Measurements from ENCODE around the gene OR10AG1.

The OR10AG1 gene, protein sequence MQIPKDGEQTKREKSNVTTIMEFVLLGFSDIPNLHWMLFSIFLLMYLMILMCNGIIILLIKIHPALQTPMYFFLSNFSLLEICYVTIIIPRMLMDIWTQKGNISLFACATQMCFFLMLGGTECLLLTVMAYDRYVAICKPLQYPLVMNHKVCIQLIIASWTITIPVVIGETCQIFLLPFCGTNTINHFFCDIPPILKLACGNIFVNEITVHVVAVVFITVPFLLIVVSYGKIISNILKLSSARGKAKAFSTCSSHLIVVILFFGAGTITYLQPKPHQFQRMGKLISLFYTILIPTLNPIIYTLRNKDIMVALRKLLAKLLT

DNA sequence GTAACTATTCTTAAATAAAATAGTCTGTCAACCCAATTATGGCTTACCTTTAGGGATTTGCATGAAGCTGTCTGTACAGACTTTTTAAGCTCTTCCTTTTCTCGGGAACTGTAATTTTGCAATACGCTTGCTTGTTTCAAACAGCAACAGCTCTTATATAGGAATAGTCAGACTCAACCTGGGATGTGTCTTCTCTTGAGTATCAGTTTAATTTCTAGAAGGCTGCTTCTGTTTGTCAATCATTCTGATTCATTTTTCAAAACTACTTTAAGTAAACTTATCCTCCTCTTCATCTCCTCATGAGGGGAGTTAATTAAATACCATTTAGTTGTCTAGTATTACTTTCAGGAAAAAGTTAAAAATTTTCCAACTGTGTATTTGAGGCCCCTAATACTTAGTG, at the start of gene OR10AG1:
OR10AG1 (minus strand) TSS at position 101 of the 400 bp plus-strand sequence; CDS start at position 63, 38 bp downstream.
- DNase-seq: no peak

DNA sequence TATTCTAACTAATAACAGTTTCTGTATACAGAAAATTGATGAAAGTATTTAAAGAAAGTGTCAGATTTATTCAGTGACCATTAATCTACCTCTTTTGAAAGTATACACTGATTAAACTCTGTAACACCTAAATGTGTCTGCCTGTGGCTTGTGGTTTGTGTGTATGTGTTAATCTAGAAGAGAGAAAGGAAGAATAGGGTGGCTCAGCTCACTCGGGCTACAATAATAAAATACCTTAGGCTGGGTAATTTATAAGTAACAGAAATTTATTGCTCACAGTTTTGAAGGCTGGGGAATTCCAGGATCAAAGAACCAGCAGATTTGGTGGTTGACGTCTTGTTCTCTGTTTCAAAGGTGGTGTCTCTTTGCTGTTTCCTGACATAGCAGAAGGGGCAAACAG, 44.1 kb upstream of the OR10AG1 start:
- DNase-seq: no peak

DNA sequence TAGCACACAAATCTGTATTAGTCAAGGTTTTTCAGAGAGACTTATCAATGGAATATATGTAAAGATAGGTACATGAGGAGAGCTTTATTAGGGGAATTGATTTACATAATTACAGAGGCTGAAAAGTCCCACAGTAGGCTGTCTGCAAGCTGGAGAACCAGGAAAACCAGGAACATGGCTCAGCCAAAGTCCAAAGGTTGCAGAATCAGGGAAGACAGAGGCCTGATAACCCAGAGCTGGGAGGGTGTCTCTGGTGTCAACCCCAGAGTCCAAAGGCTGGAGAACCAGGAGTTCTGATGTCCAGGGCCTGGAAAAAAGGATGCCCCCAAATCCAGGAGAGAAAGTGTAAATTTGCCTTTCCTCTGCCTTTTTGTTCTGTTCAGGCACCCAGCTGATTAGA, 41.0 kb upstream of the OR10AG1 start:
- DNase-seq: no peak

DNA sequence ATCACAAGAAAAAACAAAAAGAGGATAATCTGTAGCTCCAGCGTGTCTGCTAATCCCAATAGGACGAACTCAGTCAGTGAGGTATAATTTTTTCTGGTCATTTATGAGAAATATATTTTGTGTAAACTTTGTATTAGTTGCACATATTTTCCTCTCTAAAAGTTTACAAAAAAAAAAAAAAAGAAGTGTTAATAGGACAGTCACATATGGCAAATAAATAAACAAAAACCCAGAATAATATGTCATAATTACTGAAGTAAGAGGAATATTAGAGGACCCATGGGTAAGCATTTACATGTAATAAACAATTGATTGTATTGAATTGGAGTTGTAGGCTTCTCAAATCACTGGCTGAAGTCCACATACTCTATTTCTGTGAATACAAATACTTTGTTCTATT, 24.8 kb upstream of the OR10AG1 start, which contains the start of gene OR5F1:
OR5F1 (minus strand) TSS at position 101 of the 400 bp plus-strand sequence; CDS start at position 101, 0 bp downstream.
- DNase-seq: no peak

DNA sequence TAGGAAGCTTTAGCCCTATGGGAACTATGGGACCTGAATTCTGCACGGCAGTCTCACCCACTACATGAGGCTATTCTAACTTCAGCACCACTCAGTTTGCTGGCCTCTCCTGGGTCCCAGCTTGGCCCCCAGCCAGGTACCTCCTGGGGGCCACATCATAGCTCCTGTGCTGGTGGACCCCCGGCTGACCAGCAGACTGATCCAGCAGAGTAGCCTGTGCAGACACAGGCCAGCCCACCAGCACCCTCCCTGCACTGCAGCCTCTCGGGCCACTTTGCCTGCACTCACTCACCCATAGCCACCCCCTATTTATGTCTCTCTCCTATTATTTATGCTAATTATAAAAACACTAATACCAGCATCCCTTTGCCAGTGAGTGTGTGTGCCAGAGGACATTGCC, 1.2 kb upstream of the OR10AG1 start:
- DNase-seq: no peak

DNA sequence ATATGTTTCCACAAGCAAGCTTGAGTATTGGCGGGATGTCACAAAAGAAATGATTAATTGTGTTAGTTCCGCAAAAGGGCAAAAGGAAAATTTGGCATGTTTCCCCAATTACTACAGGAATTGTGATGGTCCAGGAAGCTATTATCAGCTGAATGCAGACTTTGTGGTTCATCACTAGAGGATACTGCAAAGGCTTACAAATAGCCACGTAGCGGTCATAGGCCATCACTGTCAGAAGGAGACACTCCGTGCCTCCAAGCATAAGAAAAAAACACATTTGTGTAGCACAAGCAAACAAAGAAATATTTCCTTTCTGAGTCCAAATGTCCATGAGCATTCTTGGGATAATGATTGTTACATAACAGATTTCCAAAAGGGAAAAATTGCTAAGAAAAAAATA, 1.8 kb downstream of the OR10AG1 start:
- no peak for DNase-seq

DNA sequence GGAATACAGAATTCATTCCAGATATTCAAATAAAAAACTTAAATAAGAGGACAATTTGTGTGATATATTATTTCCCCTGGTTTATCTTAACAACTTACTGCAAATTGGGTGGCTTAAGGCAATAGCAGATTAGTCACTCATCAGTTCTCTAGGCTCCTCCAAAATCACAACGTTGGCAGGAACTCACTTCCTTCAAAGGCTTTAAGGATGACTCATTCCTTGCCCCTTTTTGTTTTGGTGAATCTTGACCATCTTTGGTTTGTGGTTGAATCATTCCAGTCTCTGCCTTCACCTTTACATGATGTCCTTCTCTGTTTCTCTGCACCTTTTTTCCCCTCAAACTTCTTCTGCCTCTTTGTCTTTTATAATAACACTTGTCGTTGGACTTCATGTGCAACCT, 3.4 kb downstream of the OR10AG1 start:
- no peak for DNase-seq

DNA sequence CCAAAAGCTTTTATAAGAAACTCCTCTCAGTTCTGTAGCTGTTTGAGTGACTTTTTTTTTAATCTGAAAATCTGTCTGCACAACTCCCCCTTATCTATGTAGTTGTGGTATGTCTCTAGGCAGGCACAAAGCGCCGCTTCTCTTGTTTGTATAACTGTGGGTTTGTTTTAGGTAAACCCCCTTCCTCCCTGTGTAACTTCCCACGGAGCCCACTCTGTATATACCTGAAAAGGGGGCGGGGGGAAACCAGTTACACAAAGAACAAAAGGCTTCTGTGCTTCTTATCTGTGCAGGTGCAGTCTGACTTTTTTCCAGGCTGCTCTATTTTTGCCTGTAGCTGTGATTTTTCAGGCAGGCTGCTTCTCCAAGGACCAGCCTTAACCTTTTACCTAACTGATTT, 13.2 kb downstream of the OR10AG1 start:
- DNase-seq: no peak

DNA sequence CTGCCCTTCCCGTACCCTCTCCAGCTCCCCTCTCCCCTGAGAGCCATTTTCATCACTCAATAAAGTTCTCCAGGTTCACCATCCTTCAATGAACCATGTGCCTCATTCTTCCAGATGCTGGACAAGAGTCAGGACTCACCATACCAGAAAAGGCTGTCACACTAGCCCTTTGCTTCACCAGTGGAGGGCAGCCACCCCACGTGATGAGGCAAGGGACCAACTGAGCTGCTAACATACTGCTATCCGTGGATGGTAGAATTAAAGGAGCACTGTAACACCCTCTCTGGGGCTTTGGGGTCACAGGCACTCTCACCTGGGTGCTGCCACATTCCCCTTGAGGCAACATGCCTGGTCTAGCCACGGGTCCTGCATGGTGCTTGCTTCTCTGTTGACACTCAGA, 20.4 kb downstream of the OR10AG1 start:
- DNase-seq: no peak

DNA sequence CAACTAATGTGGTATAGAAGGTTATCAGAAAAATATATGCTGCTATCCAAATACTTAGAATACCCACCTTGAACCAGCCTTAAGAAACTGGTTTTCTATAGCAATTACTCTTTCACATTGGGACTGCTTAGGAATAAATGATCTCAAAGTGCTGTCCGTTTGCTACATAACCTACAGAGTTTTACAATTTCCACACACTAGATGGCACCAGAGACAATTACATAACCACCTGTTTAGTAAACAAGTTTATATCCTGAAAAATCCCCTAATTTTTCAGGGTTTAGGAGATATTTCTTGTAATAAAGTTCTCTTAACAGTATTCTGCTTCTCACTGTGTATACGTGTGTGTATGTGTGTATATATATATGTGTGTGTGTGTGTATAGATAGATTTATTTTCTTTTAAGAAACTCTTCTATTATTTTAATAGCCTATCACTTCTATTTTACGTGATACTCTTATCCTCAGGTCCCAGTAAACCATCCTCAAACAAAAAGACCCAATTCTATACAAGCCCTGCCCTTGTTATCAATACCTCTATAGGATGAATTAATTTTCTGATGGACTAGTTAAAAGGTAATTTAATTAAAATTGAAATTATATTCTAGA, 26.9 kb downstream of the OR10AG1 start:
- no peak for DNase-seq

DNA sequence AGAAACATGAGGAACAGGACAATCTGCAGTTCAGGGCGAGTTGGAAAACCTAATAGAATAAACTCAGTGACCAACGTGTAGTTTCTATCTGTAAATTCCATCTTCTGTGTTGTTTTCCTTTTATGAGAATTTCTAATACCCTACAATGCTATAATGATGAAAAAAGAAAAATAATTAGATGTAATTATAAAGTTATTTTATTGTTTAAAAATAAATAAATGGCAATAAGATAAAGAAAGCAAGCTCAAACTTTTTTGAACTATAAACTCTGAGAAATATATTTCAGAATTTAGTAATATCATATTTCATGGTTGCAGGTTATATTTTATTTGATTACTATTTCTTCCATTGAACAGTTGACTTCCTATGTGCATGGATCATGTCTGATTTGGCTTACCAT, 33.4 kb downstream of the OR10AG1 start, which contains the start of gene OR5I1:
OR5I1 (minus strand) TSS at position 101 of the 400 bp plus-strand sequence; CDS start at position 101, 0 bp downstream.
- DNase-seq: no peak

DNA sequence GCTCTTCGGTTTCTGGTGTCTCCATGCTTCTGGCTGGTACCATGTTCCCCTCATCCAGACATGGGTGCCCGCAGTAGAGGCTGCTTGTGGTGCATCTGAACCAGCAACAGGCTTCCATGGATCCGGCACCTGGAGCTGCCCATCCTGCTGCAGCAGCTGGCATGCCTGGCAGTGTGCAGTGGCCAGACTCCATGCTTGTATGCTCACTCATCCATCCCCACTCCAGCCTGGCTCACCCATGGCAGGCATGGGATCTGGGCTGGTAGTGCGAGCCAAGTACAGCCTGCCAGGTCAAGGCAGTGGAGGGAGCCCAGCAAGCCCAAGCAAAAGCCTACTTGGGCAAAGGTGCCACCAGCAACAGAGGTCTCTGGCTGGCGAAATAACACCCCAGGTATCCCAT, 49.2 kb downstream of the OR10AG1 start:
- DNase-seq: no peak
